ENCODE measurements around the gene PAAF1.

The PAAF1 gene

GRCh38 chr11:73972620-73973449 is 96.0 kb downstream of the PAAF1 start:
- no peak for DNase-seq (ENCODE audit: low spot score)

- DNase-seq (ENCODE audit: low spot score) = no peak
Observed at GRCh38 chr11:73974604-73975478, 98.0 kb downstream of the PAAF1 start.

GRCh38 chr11:73975479-73975757 is 98.6 kb downstream of the PAAF1 start:
- no peak for DNase-seq (ENCODE audit: low spot score)

DNA sequence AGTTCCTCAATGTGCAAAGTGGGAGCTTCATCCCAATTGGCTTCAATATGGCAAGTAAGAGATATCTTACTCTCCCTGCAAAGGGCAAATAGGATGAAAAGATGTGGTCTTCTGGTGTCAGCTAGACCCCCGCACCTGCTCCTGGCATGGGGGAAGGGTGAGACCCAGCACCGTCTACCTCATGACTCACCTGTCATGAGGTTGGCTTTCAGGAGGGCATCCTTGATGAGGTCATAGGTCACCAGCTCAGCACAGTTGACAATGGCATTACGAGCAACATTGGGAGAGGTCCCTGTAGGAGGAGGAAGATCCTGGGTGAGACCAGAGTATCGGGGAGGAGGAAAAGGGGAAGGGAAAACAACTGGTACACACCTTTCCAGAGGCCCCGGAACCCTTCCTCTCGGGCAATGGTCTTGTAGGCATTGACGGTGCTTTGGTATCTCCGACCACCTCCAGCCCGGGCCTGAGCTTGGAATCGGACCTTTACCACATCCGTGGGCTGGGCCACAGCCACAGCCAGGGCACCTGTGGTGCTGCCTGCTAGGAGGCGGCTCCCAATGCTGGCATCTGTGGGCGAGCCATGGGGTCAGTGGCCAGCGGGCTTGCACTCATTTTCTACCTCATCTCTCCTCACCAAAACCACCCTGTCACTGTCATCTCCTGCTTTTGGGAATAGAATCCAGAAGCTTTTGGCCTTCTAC is 99.8 kb downstream of the PAAF1 start:
- DNase-seq (ENCODE audit: low spot score) = no peak

DNA sequence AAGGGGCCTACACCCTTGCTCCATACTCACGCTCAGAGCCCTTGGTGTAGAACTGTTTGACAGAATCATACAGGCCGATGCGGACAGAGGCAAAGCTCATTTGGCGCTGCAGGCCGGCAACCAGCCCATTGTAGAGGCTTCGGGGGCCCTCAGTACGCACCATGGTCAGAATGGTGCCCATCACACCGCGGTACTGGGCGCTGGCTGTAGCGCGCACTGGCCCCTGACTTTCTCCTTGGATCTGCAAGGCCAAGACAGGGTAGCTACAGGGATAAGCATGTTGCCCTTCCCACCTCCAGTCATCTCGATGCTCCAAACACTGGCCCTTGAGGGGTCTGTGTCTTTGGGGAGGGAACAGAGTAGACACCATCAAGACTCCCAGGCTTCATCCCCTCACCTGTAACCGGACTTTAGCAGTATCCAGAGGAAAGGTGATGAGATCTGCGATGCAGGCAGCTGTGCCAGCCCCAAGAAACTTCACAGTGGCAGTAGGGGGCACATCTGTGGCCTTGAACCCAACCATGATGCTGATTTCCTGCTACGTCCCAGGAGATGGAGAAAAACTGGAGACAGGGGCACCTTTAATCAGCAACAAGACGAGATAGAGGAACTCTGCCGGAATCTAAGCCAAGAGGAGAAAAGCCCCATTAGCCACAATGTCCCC is 101.2 kb downstream of the PAAF1 start:
- DNase-seq (ENCODE audit: low spot score) = no peak

- DNase-seq (ENCODE audit: low spot score) = no peak
Observed at GRCh38 chr11:73978576-73979086, 101.8 kb downstream of the PAAF1 start.

DNA sequence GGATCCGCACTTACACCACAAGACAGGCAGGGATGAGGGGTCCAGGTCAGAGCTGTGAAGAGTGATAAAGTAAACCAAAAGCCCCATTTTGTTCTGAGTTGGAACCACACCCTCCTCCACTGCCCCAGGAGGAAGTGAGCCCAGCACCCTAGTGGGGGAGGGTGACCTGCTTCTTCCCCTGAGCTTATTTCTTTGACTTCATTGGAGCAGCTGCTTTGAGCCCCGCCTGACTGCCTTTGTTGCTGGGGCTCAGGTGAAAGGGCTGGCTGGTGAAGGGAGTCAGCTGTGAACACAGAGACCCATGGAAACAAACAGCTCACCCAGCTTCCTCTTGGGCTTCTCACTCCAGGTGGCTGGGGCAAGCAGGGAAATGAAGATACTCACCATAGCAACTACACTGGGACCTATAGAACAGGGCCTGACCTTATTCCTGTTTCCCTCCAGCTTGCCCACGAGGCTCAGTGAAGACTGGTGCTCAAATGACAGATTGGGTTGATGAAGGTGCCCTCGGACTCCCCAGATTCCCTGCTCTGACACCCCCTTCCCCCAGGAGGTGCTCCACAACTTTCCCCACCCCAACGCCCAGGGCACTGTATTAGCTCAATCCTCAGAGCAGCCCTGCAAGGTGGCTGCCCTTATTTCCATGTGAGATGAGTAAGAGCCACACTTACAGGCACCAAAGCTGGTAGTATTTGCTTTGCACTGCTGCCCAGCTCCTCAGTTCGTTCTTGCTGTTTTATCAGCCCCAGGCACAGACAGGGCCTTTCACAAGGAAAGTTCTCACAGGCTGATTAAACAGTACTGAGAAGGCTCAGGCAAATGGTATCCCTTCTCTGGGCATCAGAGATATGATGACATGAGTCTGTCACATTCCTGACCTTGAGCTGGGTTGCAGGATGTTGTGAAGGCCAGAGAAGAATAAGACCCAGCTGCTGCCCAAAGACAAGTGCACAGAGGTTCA is 103.5 kb downstream of the PAAF1 start:
- no peak for DNase-seq (ENCODE audit: low spot score)

Data from HuH-7 (cell line).